CD8-positive, alpha-beta memory T cell (primary cell): Measurements from ENCODE around the gene MAP1B. TPM values are rescaled to one million over a fixed set of nuclear protein-coding genes. Genes with fewer than 3 reads are reported as not detected.

Experiments used
- CTCF ChIA-PET: fragments of 350-600 bp; sonication (Branson Sonifier 250); formaldehyde crosslinking; loops from one replicate; lab custom pipeline; 2021; ENCODE audit warnings: antibody characterized with exemption; lab: Charles Lee
- POLR2A ChIA-PET: fragments of 350-600 bp; sonication (Branson Sonifier 250); formaldehyde crosslinking; loops from one replicate; lab custom pipeline; 2021; ENCODE audit warnings: antibody characterized with exemption; lab: Charles Lee
- DNase-seq, 5 donors: peaks; one replicate each; pipeline versions ENCODE4 v3.0.0 to v3.0.0-alpha.2; 2020 to 2022; ENCODE audit warnings: mixed read lengths in 1 of 5
- H3K27ac ChIP-seq: one replicate; pipeline ENCODE4 v1.7.0; 2013; ENCODE audit warnings: low read depth, mild to moderate bottlenecking, low read length, moderate library complexity
- H3K27me3 ChIP-seq: 2 replicates; pipeline ENCODE4 v1.7.0; 2013; ENCODE audit warnings: low read length, mild to moderate bottlenecking; ENCODE audit not compliant: insufficient read depth, poor library complexity, severe bottlenecking
- H3K36me3 ChIP-seq: 2 replicates; pipeline ENCODE4 v1.7.0; 2013; ENCODE audit warnings: mild to moderate bottlenecking, low read length, moderate library complexity; ENCODE audit not compliant: insufficient read depth
- H3K4me1 ChIP-seq: 2 replicates; pipeline ENCODE4 v1.7.0; 2013; ENCODE audit warnings: mild to moderate bottlenecking, low read length, moderate library complexity; ENCODE audit not compliant: insufficient read depth
- H3K4me3 ChIP-seq: 2 replicates; pipeline ENCODE4 v1.7.0; 2013; ENCODE audit warnings: mild to moderate bottlenecking, low read length
- H3K9me3 ChIP-seq: 2 replicates; pipeline ENCODE4 v1.7.0; 2013; ENCODE audit warnings: mild to moderate bottlenecking, low read length
- H3K27ac Mint-ChIP-seq, 8 donors: one replicate each; pipeline ENCODE4 v1.8.0; 2020 to 2021; ENCODE audit warnings: mixed read lengths in 8 of 8, mild to moderate bottlenecking in 6 of 8, inconsistent platforms in 3 of 8, moderate library complexity in 3 of 8
- H3K27me3 Mint-ChIP-seq, 2 donors: one replicate each; pipeline ENCODE4 v1.8.0; 2020 to 2021; ENCODE audit warnings: mixed read lengths in 2 of 2, mild to moderate bottlenecking in 1 of 2, moderate library complexity in 1 of 2
- H3K36me3 Mint-ChIP-seq, 3 donors: one replicate each; pipeline ENCODE4 v1.8.0; 2020 to 2021; ENCODE audit warnings: mixed read lengths in 3 of 3, inconsistent platforms in 1 of 3, mild to moderate bottlenecking in 1 of 3
- H3K4me1 Mint-ChIP-seq, 3 donors: one replicate each; pipeline ENCODE4 v1.8.0; 2020 to 2021; ENCODE audit warnings: mixed read lengths in 3 of 3, inconsistent platforms in 1 of 3, mild to moderate bottlenecking in 1 of 3
- H3K4me3 Mint-ChIP-seq, 7 donors: one replicate each; pipeline ENCODE4 v1.8.0; 2020 to 2021; ENCODE audit warnings: mixed read lengths in 7 of 7, mild to moderate bottlenecking in 6 of 7, moderate library complexity in 4 of 7, inconsistent platforms in 2 of 7
- H3K9me3 Mint-ChIP-seq, 5 donors: one replicate each; pipeline ENCODE4 v1.8.0; 2020 to 2022; ENCODE audit warnings: mixed read lengths in 5 of 5, mild to moderate bottlenecking in 3 of 5, moderate library complexity in 2 of 5, inconsistent platforms in 1 of 5
- polyA plus RNA-seq: library from polyadenylated mRNA; unstranded; fragments of 300-500 nt; fragmentation: Illumina TruSeq; gene quantifications from one replicate; pipeline ENCODE4 v1.2.3, GENCODE V29; 2021
- total RNA-seq, 2 experiments: library from RNA; stranded (reverse); gene quantifications; one replicate each; pipeline ENCODE4 v1.2.3, GENCODE V29; 2021

Gene MAP1B
- total and polyA plus RNA-seq, 3 experiments from 2014 or later, result 0.13 to 0.18 (median 0.16) TPM

GRCh38 chr5:72126796-72127195 lies 19.5 kb downstream of the MAP1B start:
- no peak overlapping the region for H3K27ac Mint-ChIP-seq
- POLR2A ChIA-PET, result no interaction called here
- H3K27me3 Mint-ChIP-seq, result peaks cover 16 to 71% of the 10 kb centered on the region in 2 donors
- Histone ChIP-seq H3K4me1 (no peaks in the 10 kb centered on the region), H3K4me3 (no peak overlapping the region), H3K27me3 (peaks cover 4% of the 10 kb centered on the region), H3K9me3 (no peaks in the 10 kb centered on the region), H3K27ac (no peak overlapping the region), H3K36me3 (no peaks in the 10 kb centered on the region)
- H3K36me3 Mint-ChIP-seq, result peaks cover 0 to 2% (median 0%) of the 10 kb centered on the region in 3 donors
- H3K4me1 Mint-ChIP-seq, result no peaks in the 10 kb centered on the region
- no peaks in the 10 kb centered on the region for H3K9me3 Mint-ChIP-seq
- CTCF ChIA-PET, result no interaction called here
- no peak for DNase-seq
- H3K4me3 Mint-ChIP-seq, result no peak overlapping the region

- no peak overlapping the region for H3K4me3 ChIP-seq
- H3K4me1 ChIP-seq, result no peaks in the 10 kb centered on the region
- no peak for DNase-seq
- H3K4me1 Mint-ChIP-seq, result no peaks in the 10 kb centered on the region
- no peak overlapping the region for H3K27ac Mint-ChIP-seq
- ChIA-PET POLR2A (no interaction called here), CTCF (interaction anchor here (1.1 kb wide), 1 partner anchor 179 kb away, joined by 4 read pairs; no protein-coding TSS in a partner anchor)
- H3K36me3 Mint-ChIP-seq, result peaks cover 0 to 2% (median 0%) of the 10 kb centered on the region in 3 donors
- no peak overlapping the region for H3K27ac ChIP-seq
- peaks cover 4% of the 10 kb centered on the region for H3K27me3 ChIP-seq
- H3K27me3 Mint-ChIP-seq, result peaks cover 16 to 65% of the 10 kb centered on the region in 2 donors
- no peaks in the 10 kb centered on the region for H3K9me3 Mint-ChIP-seq
- H3K36me3 ChIP-seq, result no peaks in the 10 kb centered on the region
- H3K9me3 ChIP-seq, result no peaks in the 10 kb centered on the region
- no peak overlapping the region for H3K4me3 Mint-ChIP-seq
These were observed 22.4 kb downstream of the MAP1B start for GRCh38 chr5:72129725-72130124.

- Mint-ChIP-seq H3K4me1 (no peaks in the 10 kb centered on the region), H3K4me3 (no peak overlapping the region), H3K36me3 (peaks cover 0 to 2% (median 0%) of the 10 kb centered on the region in 3 donors), H3K27ac (no peak overlapping the region), H3K9me3 (no peaks in the 10 kb centered on the region), H3K27me3 (peaks cover 13 to 63% of the 10 kb centered on the region in 2 donors)
- H3K4me3 ChIP-seq, result no peak overlapping the region
- no peaks in the 10 kb centered on the region for H3K9me3 ChIP-seq
- no peak for DNase-seq
- peaks cover 4% of the 10 kb centered on the region for H3K27me3 ChIP-seq
- no peaks in the 10 kb centered on the region for H3K36me3 ChIP-seq
- no peaks in the 10 kb centered on the region for H3K4me1 ChIP-seq
- ChIA-PET CTCF (interaction anchor here (1.1 kb wide), 1 partner anchor 178 kb away, joined by 4 read pairs; no protein-coding TSS in a partner anchor), POLR2A (no interaction called here)
- no peak overlapping the region for H3K27ac ChIP-seq
These were observed 23.1 kb downstream of the MAP1B start for GRCh38 chr5:72130351-72130761.

- DNase-seq, result no peak
- Histone ChIP-seq H3K36me3 (no peaks in the 10 kb centered on the region), H3K9me3 (no peaks in the 10 kb centered on the region), H3K4me1 (no peaks in the 10 kb centered on the region), H3K4me3 (no peak overlapping the region), H3K27me3 (no peaks in the 10 kb centered on the region), H3K27ac (no peak overlapping the region)
- CTCF ChIA-PET, result interaction anchor here (1.0 to 4.5 kb wide), 2 partner anchors 11 to 175 kb away, joined by 3 to 30 read pairs; no protein-coding TSS in a partner anchor
- H3K4me3 Mint-ChIP-seq, result no peak overlapping the region
- peaks cover 15 to 57% of the 10 kb centered on the region in 2 donors for H3K27me3 Mint-ChIP-seq
- POLR2A ChIA-PET, result no interaction called here
- no peaks in the 10 kb centered on the region for H3K9me3 Mint-ChIP-seq
- H3K27ac Mint-ChIP-seq, result no peak overlapping the region
- H3K36me3 Mint-ChIP-seq, result peaks cover 0 to 2% (median 0%) of the 10 kb centered on the region in 3 donors
- peaks cover 0 to 1% (median 0%) of the 10 kb centered on the region in 3 donors for H3K4me1 Mint-ChIP-seq
These were observed 26.1 kb downstream of the MAP1B start for GRCh38 chr5:72133212-72133990.

GRCh38 chr5:72134226-72134899 lies 27.1 kb downstream of the MAP1B start:
- Histone ChIP-seq H3K36me3 (no peaks in the 10 kb centered on the region), H3K4me3 (no peak overlapping the region), H3K4me1 (no peaks in the 10 kb centered on the region), H3K27ac (no peak overlapping the region), H3K9me3 (no peaks in the 10 kb centered on the region), H3K27me3 (no peaks in the 10 kb centered on the region)
- Mint-ChIP-seq H3K4me1 (peaks cover 4 to 8% (median 5%) of the 10 kb centered on the region in 3 donors), H3K27ac (no peak overlapping the region), H3K27me3 (peaks cover 13 to 58% of the 10 kb centered on the region in 2 donors), H3K9me3 (no peaks in the 10 kb centered on the region), H3K4me3 (no peak overlapping the region), H3K36me3 (peaks cover 0 to 2% (median 0%) of the 10 kb centered on the region in 3 donors)
- CTCF ChIA-PET, result interaction anchor here (4.5 kb wide), 1 partner anchor 174 kb away, joined by 30 read pairs; no protein-coding TSS in a partner anchor
- POLR2A ChIA-PET, result no interaction called here
- DNase-seq, result no peak

GRCh38 chr5:72137826-72138409 lies 30.6 kb downstream of the MAP1B start:
- Histone ChIP-seq H3K4me1 (no peaks in the 10 kb centered on the region), H3K36me3 (no peaks in the 10 kb centered on the region), H3K4me3 (no peak overlapping the region), H3K27me3 (no peaks in the 10 kb centered on the region), H3K27ac (no peak overlapping the region), H3K9me3 (no peaks in the 10 kb centered on the region)
- POLR2A ChIA-PET, result no interaction called here
- CTCF ChIA-PET, result interaction anchor here (0.9 to 1.1 kb wide), 2 partner anchors 171 to 172 kb away, joined by 3 to 5 read pairs; no protein-coding TSS in a partner anchor
- Mint-ChIP-seq H3K36me3 (no peaks in the 10 kb centered on the region), H3K27me3 (peaks cover 22 to 66% of the 10 kb centered on the region in 2 donors), H3K4me1 (peaks cover 4 to 10% (median 5%) of the 10 kb centered on the region in 3 donors), H3K4me3 (no peak overlapping the region), H3K27ac (no peak overlapping the region), H3K9me3 (no peaks in the 10 kb centered on the region)
- peak in 2 of 5 donors; percentile 11 to 25 for DNase-seq

GRCh38 chr5:72138943-72139521 lies 31.8 kb downstream of the MAP1B start:
- POLR2A ChIA-PET, result no interaction called here

More at GRCh38 chr5:72138943-72139521, 31.8 kb downstream of the MAP1B start:
- H3K4me1 ChIP-seq, result no peaks in the 10 kb centered on the region
- CTCF ChIA-PET, result no interaction called here
- Mint-ChIP-seq H3K9me3 (no peaks in the 10 kb centered on the region), H3K27ac (peak overlapping the region in 1 of 8 donors; percentile 5), H3K36me3 (no peaks in the 10 kb centered on the region), H3K27me3 (peaks cover 23 to 65% of the 10 kb centered on the region in 2 donors), H3K4me3 (no peak overlapping the region), H3K4me1 (peaks cover 4 to 10% (median 5%) of the 10 kb centered on the region in 3 donors)
- H3K36me3 ChIP-seq, result no peaks in the 10 kb centered on the region
- no peak for DNase-seq
- no peak overlapping the region for H3K4me3 ChIP-seq
- H3K9me3 ChIP-seq, result no peaks in the 10 kb centered on the region
- H3K27ac ChIP-seq, result no peak overlapping the region
- H3K27me3 ChIP-seq, result no peaks in the 10 kb centered on the region
